K562 (cell line): Measurements from ENCODE around the gene HOXC5. TPM values are rescaled to one million over a fixed set of nuclear protein-coding genes. Genes with fewer than 3 reads are reported as not detected.

Source experiments
- COPS2 ChIP-seq: fragments of 450-650 bp; conservative IDR thresholded peaks from 2 replicates; pipeline ENCODE4 v1.6.1; 2016; ENCODE audit warnings: mild to moderate bottlenecking, moderate library complexity
- CTBP1 ChIP-seq: fragments of 450-650 bp; IDR thresholded peaks from 2 replicates; pipeline ENCODE4 v1.6.1; 2016; ENCODE audit warnings: borderline replicate concordance
- EHMT2 ChIP-seq: fragments of 450-650 bp; IDR thresholded peaks from 2 replicates; pipeline ENCODE4 v1.6.1; 2018; ENCODE audit warnings: antibody characterized with exemption
- ELF4 ChIP-seq: fragments of 450-650 bp; formaldehyde crosslinking; IDR thresholded peaks from 2 replicates; pipeline ENCODE4 v1.4.0; 2022; ENCODE audit warnings: missing genetic modification characterization
- FOXP4 ChIP-seq: sonication (generic); formaldehyde crosslinking; IDR thresholded peaks from 2 replicates; pipeline ENCODE4 v1.8.0; 2022; ENCODE audit warnings: mild to moderate bottlenecking, missing genetic modification reagents, borderline replicate concordance
- GABPB1 ChIP-seq: sonication (generic); formaldehyde crosslinking; IDR thresholded peaks from 2 replicates; pipeline ENCODE4 v1.8.0; 2022; ENCODE audit warnings: mild to moderate bottlenecking, missing genetic modification reagents
- GTF2E2 ChIP-seq: fragments of 200-800 bp; sonication (Bioruptor generic); IDR thresholded peaks from 2 replicates; pipeline ENCODE4 v1.6.1; 2016; ENCODE audit warnings: missing genetic modification characterization, missing compliant biosample characterization
- MBD1 ChIP-seq: fragments of 250-450 bp; sonication (Bioruptor Pico); IDR thresholded peaks from 2 replicates; pipeline ENCODE4 v1.8.0; 2022; ENCODE audit warnings: inconsistent platforms
- MCM5 ChIP-seq: fragments of 450-650 bp; IDR thresholded peaks from 2 replicates; pipeline ENCODE4 v1.6.1; 2016; ENCODE audit warnings: low read depth
- OTX1 ChIP-seq: fragments of 450-650 bp; formaldehyde crosslinking; IDR thresholded peaks from 2 replicates; pipeline ENCODE4 v1.4.0; 2022; ENCODE audit warnings: mild to moderate bottlenecking
- PCBP1 ChIP-seq: fragments of 200-400 bp; formaldehyde crosslinking; IDR thresholded peaks from 2 replicates; pipeline ENCODE4 v1.6.1; 2018; ENCODE audit warnings: mild to moderate bottlenecking, low read depth, low read length; ENCODE audit not compliant: poor library complexity, severe bottlenecking
- PHF8 ChIP-seq: fragments of 200-600 bp; sonication (generic); IDR thresholded peaks from 2 replicates; pipeline ENCODE4 v1.6.1; 2012; ENCODE audit warnings: mixed run types, mild to moderate bottlenecking, inconsistent platforms, low read length, moderate library complexity, borderline replicate concordance
- RBM15 ChIP-seq: fragments of 200-400 bp; formaldehyde crosslinking; IDR thresholded peaks from 2 replicates; pipeline ENCODE4 v1.6.1; 2018; ENCODE audit warnings: mild to moderate bottlenecking, low read length, moderate library complexity; ENCODE audit not compliant: insufficient read depth
- ZBTB7A ChIP-seq: IDR thresholded peaks from 2 replicates; pipeline ENCODE4 v1.6.1; 2011; ENCODE audit warnings: low read depth, mild to moderate bottlenecking, low read length, moderate library complexity, borderline replicate concordance; ENCODE audit not compliant: control insufficient read depth
- ZNF263 ChIP-seq: sonication (generic); formaldehyde crosslinking; IDR thresholded peaks from 2 replicates; pipeline ENCODE4 v1.8.0; 2022; ENCODE audit warnings: mild to moderate bottlenecking, missing genetic modification reagents, borderline replicate concordance
- ZNF512 ChIP-seq: IDR thresholded peaks from 2 replicates; pipeline ENCODE4 v1.6.1; 2016; ENCODE audit warnings: missing genetic modification characterization, missing compliant biosample characterization
- ZNF592 ChIP-seq: fragments of 450-650 bp; IDR thresholded peaks from 2 replicates; pipeline ENCODE4 v1.6.1; 2017; ENCODE audit warnings: antibody characterized with exemption, mild to moderate bottlenecking
- ZNF76 ChIP-seq: fragments of 250-450 bp; sonication (Bioruptor Pico); IDR thresholded peaks from 2 replicates; pipeline ENCODE4 v1.4.0; 2020; ENCODE audit warnings: mild to moderate bottlenecking, moderate library complexity, borderline replicate concordance
- polyA plus RNA-seq, 8 experiments: library from polyadenylated mRNA; depleted of rRNA in 4 of 8; stranded (reverse) in 5 of 8; unstranded in 3 of 8; fragments of >200 nt; fragmentation: Nextera tagmentation in 2 of 8; fragmentation: Illumina TruSeq in 1 of 8; extraction: Ambion mirVana in 2 of 8; extraction: Trizol in 1 of 8; gene quantifications; 2 replicates each; pipeline versions ENCODE4 v1.2.1 to v1.2.3, GENCODE V29; 2011 to 2014; ENCODE audit warnings: inconsistent platforms in 1 of 8, missing spikeins in 1 of 8
- total RNA-seq, 7 experiments: library from RNA; depleted of rRNA in 6 of 7; stranded (reverse); fragments of >200 nt in 6 of 7; fragmentation: Illumina TruSeq in 2 of 7; extraction: Trizol in 2 of 7; gene quantifications; 2 replicates each; pipeline versions ENCODE4 v1.2.1 to v1.2.3, GENCODE V29; 2011 to 2021; ENCODE audit warnings: low replicate concordance in 1 of 7

The HOXC5 gene
- total and polyA plus RNA-seq, 9 of the 15 experiments (the other 6 are each of a cell fraction or from before 2014, with no cell fraction given), result 0.10 to 0.44 (median 0.18) TPM; not detected in 4

- TF ChIP-seq EHMT2 (no peak), CTBP1 (0 out of 2 replicates have a peak, but pooled peaks have one; percentile 27), OTX1 (0 out of 2 replicates have a peak, but pooled peaks have one; percentile 4), GTF2E2 (tag) (peak; percentile 79; the same call in 1 of the 2 replicates), ELF4 (CRISPR knock-in tag) (0 out of 2 replicates have a peak, but pooled peaks have one; percentile 7), FOXP4 (CRISPR knock-in tag) (peak; percentile 24; the same call in 1 of the 2 replicates), RBM15 (no peak), PHF8 (peak; percentile 61; the same call in 1 of the 2 replicates), ZNF263 (CRISPR knock-in tag) (0 out of 2 replicates have a peak, but pooled peaks have one; percentile 45), ZNF512 (tag) (no peak), ZNF592 (peak; percentile 53), ZBTB7A (peak; percentile 81), MBD1 (CRISPR knock-in tag) (no peak), PCBP1 (peak; percentile 49), MCM5 (no peak), GABPB1 (CRISPR knock-in tag) (0 out of 2 replicates have a peak, but pooled peaks have one; percentile 28), ZNF76 (no peak), COPS2 (no peak)
Observed at GRCh38 chr12:54017878-54018467, 14.9 kb upstream of the HOXC5 start (continued).
